ENCODE results near the gene CCDC138.

Gene CCDC138

DNA sequence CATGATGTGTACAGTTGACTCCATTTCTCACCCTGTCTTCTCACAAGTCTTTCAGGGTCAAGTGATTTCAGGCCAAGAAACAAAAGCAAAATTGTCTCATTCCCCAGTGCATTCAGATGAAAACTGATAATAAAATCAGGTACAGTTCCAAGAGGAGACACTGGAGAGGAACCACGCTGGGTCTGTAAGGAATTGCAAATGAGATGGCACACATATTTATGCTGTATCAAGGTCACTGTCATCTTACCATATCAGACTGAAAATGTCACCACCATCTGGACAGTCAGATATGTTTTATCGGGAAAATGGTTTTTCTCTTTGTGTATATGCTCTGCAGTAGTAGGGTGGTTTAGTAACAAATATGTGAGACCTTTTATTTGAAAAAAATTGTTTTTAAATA is 91.7 kb downstream of the CCDC138 start:
- Histone ChIP-seq H3K79me1 (replicated peaks; ENCODE audit: low read length, poor library complexity, severe bottlenecking) (no peaks in the 10 kb centered on the region), H3K36me3 (ENCODE audit: control insufficient read depth in 1 of 2, insufficient read depth in 2 of 2, low read depth in 1 of 2, low read length in 2 of 2) (peaks cover 0 to 2% of the 10 kb centered on the region in 2 experiments), H3K9me3 (ENCODE audit: control insufficient read depth, low read length) (peaks cover 29% of the 10 kb centered on the region), H4K8ac (ENCODE audit: low read length) (no peak overlapping the region), H2BK15ac (ENCODE audit: low read depth, poor library complexity, severe bottlenecking) (no peak overlapping the region), H3K27me3 (ENCODE audit: control insufficient read depth in 1 of 2, insufficient read depth in 1 of 2, low read length in 2 of 2) (no peaks in the 10 kb centered on the region), H3K9ac (ENCODE audit: low read length) (no peak overlapping the region), H2BK12ac (ENCODE audit: low read length in 2 of 2) (no peak overlapping the region), H3K14ac (ENCODE audit: low read length in 2 of 2) (no peak overlapping the region), H2AFZ (ENCODE audit: low read depth, low read length) (no peak overlapping the region), H3K27ac (ENCODE audit: low read length, poor library complexity, severe bottlenecking) (no peak overlapping the region), H4K91ac (ENCODE audit: low read length) (no peak overlapping the region), H3K4ac (ENCODE audit: low read depth in 1 of 2, low read length in 2 of 2) (no peak overlapping the region), H3K23ac (ENCODE audit: low read length in 2 of 2) (no peak overlapping the region), H2AK5ac (ENCODE audit: low read length, severe bottlenecking) (no peak overlapping the region), H3K4me2 (ENCODE audit: low read length, poor library complexity, severe bottlenecking) (no peak overlapping the region), H3K18ac (ENCODE audit: low read depth in 1 of 2, low read length in 2 of 2) (no peak overlapping the region), H3K4me3 (ENCODE audit: insufficient read depth in 1 of 2, low read depth in 1 of 2, low read length in 2 of 2) (no peak overlapping the region), H2BK5ac (ENCODE audit: low read depth, low read length, poor library complexity, severe bottlenecking) (no peak overlapping the region), H3K4me1 (ENCODE audit: control insufficient read depth, insufficient read depth, low read depth, low read length) (no peaks in the 10 kb centered on the region), H2BK120ac (ENCODE audit: low read depth, low read length) (no peak overlapping the region)
- WGBS = 50% methylated on average over 2 of the region's 2 CpGs
- no peak for DNase-seq

DNA sequence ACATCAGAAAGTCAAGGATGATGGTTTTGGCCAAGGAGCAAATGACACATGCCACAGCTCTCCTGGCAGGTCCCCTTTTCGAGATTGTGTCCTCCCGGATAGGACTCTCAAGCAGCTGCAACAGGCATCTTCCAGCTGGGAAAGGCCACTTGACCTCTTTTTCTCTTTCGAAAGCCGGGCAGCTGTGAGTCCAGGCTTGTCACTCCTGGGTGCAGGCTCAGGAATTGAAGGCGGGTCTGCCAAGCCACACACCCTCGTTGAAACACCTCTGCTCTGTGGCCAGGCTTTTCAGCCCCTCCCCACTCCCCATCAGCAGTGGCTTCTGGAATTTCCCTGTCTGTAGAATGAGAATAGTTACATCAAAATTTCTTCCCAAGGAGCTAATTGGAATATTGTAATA is 98.0 kb downstream of the CCDC138 start:
- Histone ChIP-seq H3K36me3 (ENCODE audit: control insufficient read depth in 1 of 2, insufficient read depth in 2 of 2, low read depth in 1 of 2, low read length in 2 of 2) (no peaks in the 10 kb centered on the region), H4K8ac (ENCODE audit: low read length) (no peak overlapping the region), H3K18ac (ENCODE audit: low read depth in 1 of 2, low read length in 2 of 2) (no peak overlapping the region), H3K9me3 (ENCODE audit: control insufficient read depth, low read length) (peaks cover 52% of the 10 kb centered on the region), H3K27me3 (ENCODE audit: control insufficient read depth in 1 of 2, insufficient read depth in 1 of 2, low read length in 2 of 2) (no peaks in the 10 kb centered on the region), H2BK12ac (ENCODE audit: low read length in 2 of 2) (no peak overlapping the region), H3K4me2 (ENCODE audit: low read length, poor library complexity, severe bottlenecking) (no peak overlapping the region), H3K23ac (ENCODE audit: low read length in 2 of 2) (no peak overlapping the region), H3K4ac (ENCODE audit: low read depth in 1 of 2, low read length in 2 of 2) (no peak overlapping the region), H3K4me3 (ENCODE audit: insufficient read depth in 1 of 2, low read depth in 1 of 2, low read length in 2 of 2) (no peak overlapping the region), H2AFZ (ENCODE audit: low read depth, low read length) (no peak overlapping the region), H2BK15ac (ENCODE audit: low read depth, poor library complexity, severe bottlenecking) (no peak overlapping the region), H3K79me1 (replicated peaks; ENCODE audit: low read length, poor library complexity, severe bottlenecking) (no peaks in the 10 kb centered on the region), H3K14ac (ENCODE audit: low read length in 2 of 2) (no peak overlapping the region), H3K4me1 (ENCODE audit: control insufficient read depth, insufficient read depth, low read depth, low read length) (no peaks in the 10 kb centered on the region), H2BK5ac (ENCODE audit: low read depth, low read length, poor library complexity, severe bottlenecking) (no peak overlapping the region), H3K27ac (ENCODE audit: low read length, poor library complexity, severe bottlenecking) (no peak overlapping the region), H2BK120ac (ENCODE audit: low read depth, low read length) (peak overlapping the region; percentile 34), H3K9ac (ENCODE audit: low read length) (no peak overlapping the region), H4K91ac (ENCODE audit: low read length) (no peak overlapping the region), H2AK5ac (ENCODE audit: low read length, severe bottlenecking) (no peak overlapping the region)
- 64% methylated on average over 4 of the region's 6 CpGs for WGBS
- DNase-seq = peak; percentile 6

GRCh38 chr2:108889907-108890306 is 103.3 kb downstream of the CCDC138 start:
- Histone ChIP-seq H2AK5ac (ENCODE audit: low read length, severe bottlenecking) (no peak overlapping the region), H4K8ac (ENCODE audit: low read length) (no peak overlapping the region), H2BK5ac (ENCODE audit: low read depth, low read length, poor library complexity, severe bottlenecking) (no peak overlapping the region), H3K4ac (ENCODE audit: low read depth in 1 of 2, low read length in 2 of 2) (no peak overlapping the region), H3K27me3 (ENCODE audit: control insufficient read depth in 1 of 2, insufficient read depth in 1 of 2, low read length in 2 of 2) (no peaks in the 10 kb centered on the region), H3K4me3 (ENCODE audit: insufficient read depth in 1 of 2, low read depth in 1 of 2, low read length in 2 of 2) (no peak overlapping the region), H4K91ac (ENCODE audit: low read length) (no peak overlapping the region), H3K79me1 (replicated peaks; ENCODE audit: low read length, poor library complexity, severe bottlenecking) (no peaks in the 10 kb centered on the region), H3K18ac (ENCODE audit: low read depth in 1 of 2, low read length in 2 of 2) (no peak overlapping the region), H3K14ac (ENCODE audit: low read length in 2 of 2) (no peak overlapping the region), H2BK120ac (ENCODE audit: low read depth, low read length) (no peak overlapping the region), H3K23ac (ENCODE audit: low read length in 2 of 2) (no peak overlapping the region), H2BK15ac (ENCODE audit: low read depth, poor library complexity, severe bottlenecking) (no peak overlapping the region), H3K27ac (ENCODE audit: low read length, poor library complexity, severe bottlenecking) (no peak overlapping the region), H3K4me1 (ENCODE audit: control insufficient read depth, insufficient read depth, low read depth, low read length) (no peaks in the 10 kb centered on the region), H2BK12ac (ENCODE audit: low read length in 2 of 2) (no peak overlapping the region), H3K9me3 (ENCODE audit: control insufficient read depth, low read length) (peaks cover 57% of the 10 kb centered on the region), H3K36me3 (ENCODE audit: control insufficient read depth in 1 of 2, insufficient read depth in 2 of 2, low read depth in 1 of 2, low read length in 2 of 2) (peaks cover 0 to 3% of the 10 kb centered on the region in 2 experiments), H2AFZ (ENCODE audit: low read depth, low read length) (no peak overlapping the region), H3K9ac (ENCODE audit: low read length) (no peak overlapping the region), H3K4me2 (ENCODE audit: low read length, poor library complexity, severe bottlenecking) (no peak overlapping the region)
- DNase-seq = no peak
- 100% methylated on average over 1 of the region's 1 CpG for WGBS

GRCh38 chr2:108893277-108893676 is 106.7 kb downstream of the CCDC138 start:
- Histone ChIP-seq H3K9ac (ENCODE audit: low read length) (no peak overlapping the region), H4K8ac (ENCODE audit: low read length) (no peak overlapping the region), H2BK15ac (ENCODE audit: low read depth, poor library complexity, severe bottlenecking) (no peak overlapping the region), H3K27me3 (ENCODE audit: control insufficient read depth in 1 of 2, insufficient read depth in 1 of 2, low read length in 2 of 2) (no peaks in the 10 kb centered on the region), H3K79me1 (replicated peaks; ENCODE audit: low read length, poor library complexity, severe bottlenecking) (no peaks in the 10 kb centered on the region), H3K23ac (ENCODE audit: low read length in 2 of 2) (no peak overlapping the region), H3K18ac (ENCODE audit: low read depth in 1 of 2, low read length in 2 of 2) (no peak overlapping the region), H3K4ac (ENCODE audit: low read depth in 1 of 2, low read length in 2 of 2) (no peak overlapping the region), H4K91ac (ENCODE audit: low read length) (no peak overlapping the region), H2BK120ac (ENCODE audit: low read depth, low read length) (no peak overlapping the region), H3K4me1 (ENCODE audit: control insufficient read depth, insufficient read depth, low read depth, low read length) (no peaks in the 10 kb centered on the region), H3K14ac (ENCODE audit: low read length in 2 of 2) (no peak overlapping the region), H2AFZ (ENCODE audit: low read depth, low read length) (no peak overlapping the region), H3K4me3 (ENCODE audit: insufficient read depth in 1 of 2, low read depth in 1 of 2, low read length in 2 of 2) (no peak overlapping the region), H3K4me2 (ENCODE audit: low read length, poor library complexity, severe bottlenecking) (no peak overlapping the region), H2BK5ac (ENCODE audit: low read depth, low read length, poor library complexity, severe bottlenecking) (no peak overlapping the region), H2AK5ac (ENCODE audit: low read length, severe bottlenecking) (no peak overlapping the region), H3K36me3 (ENCODE audit: control insufficient read depth in 1 of 2, insufficient read depth in 2 of 2, low read depth in 1 of 2, low read length in 2 of 2) (peaks cover 0 to 6% of the 10 kb centered on the region in 2 experiments), H2BK12ac (ENCODE audit: low read length in 2 of 2) (no peak overlapping the region), H3K9me3 (ENCODE audit: control insufficient read depth, low read length) (peaks cover 49% of the 10 kb centered on the region), H3K27ac (ENCODE audit: low read length, poor library complexity, severe bottlenecking) (no peak overlapping the region)
- no peak for DNase-seq
- 73% methylated on average over 1 of the region's 1 CpG for WGBS
